CD14-positive monocyte (primary cell): ENCODE measurements around the gene SPAG16. TPM values are rescaled to one million over a fixed set of nuclear protein-coding genes. Genes with fewer than 3 reads are reported as not detected.

Experiments
- DNase-seq, 3 donors: peaks; one replicate each; pipeline ENCODE4 v3.0.0-alpha.2; 2011 to 2022
- H2AFZ ChIP-seq: 2 replicates; pipeline ENCODE4 v1.6.0; 2012; ENCODE audit warnings: mild to moderate bottlenecking, low read depth, low read length, inconsistent platforms; ENCODE audit not compliant: insufficient read depth, poor library complexity, severe bottlenecking
- H3K27ac ChIP-seq, 2 donors: 1 replicate in 1 of 2; 2 replicates in 1 of 2; pipeline ENCODE4 v1.5.1; 2012 to 2013; ENCODE audit warnings: low read length in 2 of 2, control low read depth in 1 of 2, inconsistent platforms in 1 of 2, low read depth in 1 of 2, mild to moderate bottlenecking in 1 of 2
- H3K27me3 ChIP-seq, 2 donors: one replicate each; pipeline versions ENCODE4 v1.6.0 to v1.6.1; 2011 to 2013; ENCODE audit warnings: low read length in 2 of 2; ENCODE audit not compliant: control insufficient read depth in 2 of 2, insufficient read depth in 2 of 2
- H3K36me3 ChIP-seq, 2 donors: replicated peaks in 1 of 2; 1 replicate in 1 of 2; 2 replicates in 1 of 2; pipeline versions ENCODE4 v1.5.1 to v1.6.1; 2012 to 2013; ENCODE audit warnings: low read length in 2 of 2, control low read depth in 1 of 2, inconsistent platforms in 1 of 2, mild to moderate bottlenecking in 1 of 2; ENCODE audit not compliant: insufficient read depth in 2 of 2, control insufficient read depth in 1 of 2
- H3K4me1 ChIP-seq, 2 donors: 1 replicate in 1 of 2; 2 replicates in 1 of 2; pipeline versions ENCODE4 v1.5.1 to v1.6.1; 2012 to 2013; ENCODE audit warnings: low read length in 2 of 2, control low read depth in 1 of 2, inconsistent platforms in 1 of 2, mild to moderate bottlenecking in 1 of 2, moderate library complexity in 1 of 2; ENCODE audit not compliant: insufficient read depth in 2 of 2, control insufficient read depth in 1 of 2
- H3K4me2 ChIP-seq: replicated peaks from 2 replicates; pipeline ENCODE3; 2012; ENCODE audit warnings: low read length, moderate library complexity, mild to moderate bottlenecking; ENCODE audit not compliant: poor library complexity, severe bottlenecking; ENCODE audit errors: extremely low read depth
- H3K4me3 ChIP-seq, 3 experiments: fragments of 200-600 bp in 1 of 3; sonication (generic) in 1 of 3; replicated peaks in 1 of 3; 1 replicate in 2 of 3; 2 replicates in 1 of 3; pipeline ENCODE4 v1.5.1; 2011 to 2013; ENCODE audit warnings: low read length in 3 of 3, mild to moderate bottlenecking in 3 of 3, control low read depth in 2 of 3, low read depth in 2 of 3, inconsistent platforms in 1 of 3, moderate library complexity in 1 of 3
- H3K79me2 ChIP-seq: 2 replicates; pipeline ENCODE4 v1.6.0; 2012; ENCODE audit warnings: mild to moderate bottlenecking, control low read depth, inconsistent platforms, low read length, moderate library complexity; ENCODE audit not compliant: insufficient read depth
- H3K9ac ChIP-seq: 2 replicates; pipeline ENCODE4 v1.6.0; 2017; ENCODE audit warnings: low read length, mild to moderate bottlenecking; ENCODE audit not compliant: insufficient read depth, poor library complexity, severe bottlenecking
- H3K9me3 ChIP-seq, 2 donors: replicated peaks in 1 of 2; 1 replicate in 1 of 2; 2 replicates in 1 of 2; pipeline versions ENCODE4 v1.5.1 to v1.6.1; 2012 to 2013; ENCODE audit warnings: low read length in 2 of 2, control low read depth in 1 of 2; ENCODE audit not compliant: control insufficient read depth in 1 of 2, insufficient read depth in 1 of 2
- H4K20me1 ChIP-seq: 2 replicates; pipeline ENCODE4 v1.6.0; 2012; ENCODE audit warnings: mild to moderate bottlenecking, low read length, control low read depth, moderate library complexity; ENCODE audit not compliant: insufficient read depth
- H3K27ac Mint-ChIP-seq, 7 donors: one replicate each; pipeline ENCODE4 v1.8.0; 2020; ENCODE audit warnings: mild to moderate bottlenecking in 7 of 7, mixed read lengths in 7 of 7, moderate library complexity in 6 of 7, inconsistent platforms in 2 of 7
- H3K27me3 Mint-ChIP-seq, 3 donors: one replicate each; pipeline ENCODE4 v1.8.0; 2021 to 2022; ENCODE audit warnings: low read depth in 3 of 3, mild to moderate bottlenecking in 3 of 3, mixed read lengths in 3 of 3, moderate library complexity in 3 of 3, inconsistent platforms in 1 of 3
- H3K36me3 Mint-ChIP-seq, 2 donors: one replicate each; pipeline ENCODE4 v1.8.0; 2020; ENCODE audit warnings: mixed read lengths in 2 of 2, inconsistent platforms in 1 of 2, mild to moderate bottlenecking in 1 of 2
- H3K4me1 Mint-ChIP-seq: one replicate; pipeline ENCODE4 v1.8.0; 2020; ENCODE audit warnings: mild to moderate bottlenecking, mixed read lengths
- H3K4me3 Mint-ChIP-seq, 2 donors: one replicate each; pipeline ENCODE4 v1.8.0; 2020; ENCODE audit warnings: mild to moderate bottlenecking in 2 of 2, mixed read lengths in 2 of 2, moderate library complexity in 1 of 2
- H3K9me3 Mint-ChIP-seq, 7 donors: one replicate each; pipeline ENCODE4 v1.8.0; 2020 to 2022; ENCODE audit warnings: mixed read lengths in 7 of 7, mild to moderate bottlenecking in 6 of 7, moderate library complexity in 6 of 7, inconsistent platforms in 2 of 7
- CTCF ChIP-seq: fragments of 200-600 bp; IDR thresholded peaks from one replicate; pipeline ENCODE4 v1.8.0; 2022; ENCODE audit warnings: antibody characterized with exemption, mild to moderate bottlenecking
- WGBS: methylation state at CpG from one replicate; pipeline ENCODE4 v1.1.5; 2013; ENCODE audit warnings: missing lambda C conversion rate; ENCODE audit not compliant: insufficient coverage; 5-methylcytosine and 5-hydroxymethylcytosine counted together
- intact Hi-C, 2 donors: fragments of 100-400 bp; cut with micrococcal nuclease; formaldehyde crosslinking; loops; one replicate each; pipeline versions ENCODE4 v1.15.0 to v1.15.1; 2023
- polyA plus RNA-seq, 3 donors: library from polyadenylated mRNA; depleted of rRNA in 1 of 3; unstranded in 2 of 3; stranded (reverse) in 1 of 3; fragments of 300-500 nt in 2 of 3; fragments of >200 nt in 1 of 3; fragmentation: Illumina TruSeq in 2 of 3; gene quantifications; 1 replicate in 2 of 3; 2 replicates in 1 of 3; pipeline ENCODE4 v1.2.3, GENCODE V29; 2012 to 2021

SPAG16 gene
- polyA plus RNA-seq, 3 donors = 0.12 to 0.30 TPM; not detected in 1

GRCh38 chr2:214361116-214361515, 1076.9 kb downstream of the SPAG16 start:
- Histone ChIP-seq H3K36me3 (no peaks in the 10 kb centered on the region), H3K4me1 (no peaks in the 10 kb centered on the region), H3K27me3 (no peaks in the 10 kb centered on the region), H3K9ac (no peak overlapping the region), H2AFZ (no peak overlapping the region), H4K20me1 (no peaks in the 10 kb centered on the region), H3K79me2 (no peaks in the 10 kb centered on the region), H3K9me3 (no peaks in the 10 kb centered on the region), H3K4me3 (no peak overlapping the region), H3K4me2 (no peak overlapping the region), H3K27ac (no peak overlapping the region)
- intact Hi-C loops = no loop called here
- Mint-ChIP-seq H3K36me3 (no peaks in the 10 kb centered on the region), H3K4me1 (no peaks in the 10 kb centered on the region), H3K9me3 (peaks cover 2 to 7% (median 2%) of the 10 kb centered on the region in 7 donors), H3K27ac (no peak overlapping the region), H3K4me3 (no peak overlapping the region), H3K27me3 (no peaks in the 10 kb centered on the region)
- WGBS = 80% methylated on average over 1 of the region's 4 CpGs
- TF ChIP-seq CTCF = no peak
- DNase-seq = no peak

GRCh38 chr2:214365549-214365948, 1081.3 kb downstream of the SPAG16 start:
- intact Hi-C loops = no loop called here
- Histone ChIP-seq H3K79me2 (no peaks in the 10 kb centered on the region), H3K27me3 (no peaks in the 10 kb centered on the region), H2AFZ (no peak overlapping the region), H3K4me2 (no peak overlapping the region), H3K4me1 (no peaks in the 10 kb centered on the region), H3K4me3 (no peak overlapping the region), H3K27ac (no peak overlapping the region), H3K9ac (no peak overlapping the region), H3K9me3 (no peaks in the 10 kb centered on the region), H3K36me3 (no peaks in the 10 kb centered on the region), H4K20me1 (no peaks in the 10 kb centered on the region)
- Mint-ChIP-seq H3K4me3 (no peak overlapping the region), H3K9me3 (peaks cover 0 to 4% (median 0%) of the 10 kb centered on the region in 7 donors), H3K36me3 (no peaks in the 10 kb centered on the region), H3K27ac (no peak overlapping the region), H3K4me1 (no peaks in the 10 kb centered on the region), H3K27me3 (no peaks in the 10 kb centered on the region)
- no peak for DNase-seq
- WGBS = no CpG with 5 or more reads among the region's 1 CpG
- no peak for TF ChIP-seq CTCF
